Epithelial cell of esophagus (primary cell): ENCODE measurements around the gene CCR6.

Source experiments
- DNase-seq: peaks from one replicate; pipeline ENCODE4 v3.0.0; 2010; ENCODE audit warnings: low read depth
- H3K4me3 ChIP-seq: 2 replicates; pipeline ENCODE4 v1.5.1; 2011; ENCODE audit warnings: mild to moderate bottlenecking, low read length, control low read depth
- TF ChIP-seq, protein P1 (sequence below): IDR thresholded peaks from 2 replicates; pipeline ENCODE4 v1.5.1; 2011; ENCODE audit warnings: low read depth, mild to moderate bottlenecking, low read length, control low read depth, inconsistent platforms; ENCODE audit not compliant: insufficient read depth; ENCODE audit errors: missing control alignments

Gene CCR6

GRCh38 chr6:167107787-167108186 is 15.1 kb upstream of the CCR6 start:
- TF ChIP-seq, protein P1, sequence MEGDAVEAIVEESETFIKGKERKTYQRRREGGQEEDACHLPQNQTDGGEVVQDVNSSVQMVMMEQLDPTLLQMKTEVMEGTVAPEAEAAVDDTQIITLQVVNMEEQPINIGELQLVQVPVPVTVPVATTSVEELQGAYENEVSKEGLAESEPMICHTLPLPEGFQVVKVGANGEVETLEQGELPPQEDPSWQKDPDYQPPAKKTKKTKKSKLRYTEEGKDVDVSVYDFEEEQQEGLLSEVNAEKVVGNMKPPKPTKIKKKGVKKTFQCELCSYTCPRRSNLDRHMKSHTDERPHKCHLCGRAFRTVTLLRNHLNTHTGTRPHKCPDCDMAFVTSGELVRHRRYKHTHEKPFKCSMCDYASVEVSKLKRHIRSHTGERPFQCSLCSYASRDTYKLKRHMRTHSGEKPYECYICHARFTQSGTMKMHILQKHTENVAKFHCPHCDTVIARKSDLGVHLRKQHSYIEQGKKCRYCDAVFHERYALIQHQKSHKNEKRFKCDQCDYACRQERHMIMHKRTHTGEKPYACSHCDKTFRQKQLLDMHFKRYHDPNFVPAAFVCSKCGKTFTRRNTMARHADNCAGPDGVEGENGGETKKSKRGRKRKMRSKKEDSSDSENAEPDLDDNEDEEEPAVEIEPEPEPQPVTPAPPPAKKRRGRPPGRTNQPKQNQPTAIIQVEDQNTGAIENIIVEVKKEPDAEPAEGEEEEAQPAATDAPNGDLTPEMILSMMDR = no peak
- no peak overlapping the region for H3K4me3 ChIP-seq
- DNase-seq = no peak

DNA sequence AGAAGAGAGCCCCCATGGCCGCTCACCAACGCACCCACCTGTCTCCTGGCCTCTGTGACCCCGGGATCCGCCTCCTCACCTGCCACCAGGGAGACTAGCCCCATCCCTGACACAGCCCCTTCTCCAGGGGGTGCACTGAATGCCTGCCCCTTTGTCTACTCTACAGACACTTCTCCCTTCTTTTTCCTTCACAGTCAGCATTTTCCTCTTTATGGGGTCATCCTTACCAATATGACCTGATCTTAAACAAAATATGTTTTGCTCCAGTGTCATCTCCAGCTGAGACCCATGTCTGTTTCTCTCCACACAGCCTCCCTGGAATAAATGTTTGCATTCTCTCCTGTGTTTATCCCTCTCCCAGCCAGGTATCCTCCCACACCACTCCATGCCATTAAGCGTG is 14.6 kb upstream of the CCR6 start:
- no peak overlapping the region for H3K4me3 ChIP-seq
- TF ChIP-seq, protein P1 = no peak
- no peak for DNase-seq

DNA sequence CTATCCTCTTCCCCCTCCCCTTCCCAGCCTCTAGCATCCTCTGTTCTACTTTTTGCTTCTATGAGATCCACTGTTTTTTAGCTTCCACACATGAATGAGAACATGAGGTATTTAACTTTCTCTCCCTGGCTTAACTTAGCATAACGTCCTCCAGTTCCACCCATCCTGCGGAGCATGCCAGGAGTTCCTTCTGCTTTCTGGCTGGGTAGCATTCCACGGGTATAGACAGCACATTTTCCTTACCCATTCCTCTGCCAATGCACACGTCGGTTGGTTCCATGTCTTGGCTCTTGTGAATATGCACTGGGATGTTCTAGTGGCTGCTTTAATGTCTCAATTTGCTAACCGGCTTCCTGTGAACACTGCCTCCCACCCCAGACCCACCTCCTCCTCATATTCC is 13.2 kb upstream of the CCR6 start:
- TF ChIP-seq, protein P1 = no peak
- H3K4me3 ChIP-seq = no peak overlapping the region
- no peak for DNase-seq

DNA sequence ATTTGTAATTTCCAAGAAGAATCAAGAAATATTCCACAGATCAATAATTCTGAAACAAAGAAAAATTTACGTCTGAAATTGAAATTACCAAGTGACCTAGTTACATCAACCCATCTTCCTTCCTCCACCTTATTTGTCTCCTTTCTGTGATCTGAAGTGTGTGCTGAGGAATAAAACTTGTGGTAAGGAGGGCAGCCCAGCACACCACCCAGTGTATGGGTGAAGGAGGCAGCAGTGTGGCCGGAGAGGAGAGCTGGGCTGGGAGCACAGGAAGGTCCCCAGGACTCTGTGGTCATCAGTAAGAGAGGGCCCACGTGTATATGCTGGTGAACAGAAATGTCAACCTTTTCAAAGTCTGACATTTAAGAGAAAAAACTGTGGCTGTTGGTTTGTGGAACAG is 11.3 kb upstream of the CCR6 start:
- TF ChIP-seq, protein P1 = no peak
- no peak overlapping the region for H3K4me3 ChIP-seq
- DNase-seq = no peak

- TF ChIP-seq, protein P1 = no peak
- no peak for DNase-seq
- no peak overlapping the region for H3K4me3 ChIP-seq
Measured at GRCh38 chr6:167112421-167112820, 10.5 kb upstream of the CCR6 start.

DNA sequence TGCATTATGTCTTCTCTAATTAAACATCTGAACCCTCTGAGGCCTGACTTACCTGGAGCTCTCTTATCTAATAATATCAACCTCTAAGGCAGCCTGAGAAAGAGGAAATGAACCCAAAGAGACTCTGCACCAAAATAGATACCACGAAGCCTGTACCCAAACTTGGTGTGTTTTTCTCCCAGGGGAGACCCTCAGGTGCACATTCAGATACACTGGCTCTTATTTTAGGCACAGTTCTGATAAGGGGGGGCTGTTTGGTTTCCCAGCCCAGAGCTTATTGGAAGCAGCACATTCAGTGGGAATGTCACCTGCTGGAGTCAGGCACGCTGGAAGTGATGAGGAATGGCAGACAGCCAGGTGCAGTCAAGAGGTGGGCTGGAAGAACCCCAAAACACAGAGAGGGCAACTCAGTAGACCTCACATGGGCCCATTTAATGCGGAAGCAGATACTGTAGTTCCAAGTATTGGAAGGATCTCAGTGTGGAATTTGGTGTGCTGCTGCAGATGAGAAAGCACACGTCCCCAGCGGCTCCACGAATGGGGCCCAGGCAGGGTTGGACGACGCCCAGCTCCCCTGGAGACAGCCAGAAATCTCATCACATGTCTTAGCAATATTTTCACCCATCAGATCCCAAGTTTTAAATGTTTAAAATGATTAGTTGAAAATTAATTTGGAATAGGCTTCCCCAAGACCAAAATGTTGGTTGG is 9.7 kb upstream of the CCR6 start:
- no peak overlapping the region for H3K4me3 ChIP-seq
- no peak for DNase-seq
- TF ChIP-seq, protein P1 = no peak

DNA sequence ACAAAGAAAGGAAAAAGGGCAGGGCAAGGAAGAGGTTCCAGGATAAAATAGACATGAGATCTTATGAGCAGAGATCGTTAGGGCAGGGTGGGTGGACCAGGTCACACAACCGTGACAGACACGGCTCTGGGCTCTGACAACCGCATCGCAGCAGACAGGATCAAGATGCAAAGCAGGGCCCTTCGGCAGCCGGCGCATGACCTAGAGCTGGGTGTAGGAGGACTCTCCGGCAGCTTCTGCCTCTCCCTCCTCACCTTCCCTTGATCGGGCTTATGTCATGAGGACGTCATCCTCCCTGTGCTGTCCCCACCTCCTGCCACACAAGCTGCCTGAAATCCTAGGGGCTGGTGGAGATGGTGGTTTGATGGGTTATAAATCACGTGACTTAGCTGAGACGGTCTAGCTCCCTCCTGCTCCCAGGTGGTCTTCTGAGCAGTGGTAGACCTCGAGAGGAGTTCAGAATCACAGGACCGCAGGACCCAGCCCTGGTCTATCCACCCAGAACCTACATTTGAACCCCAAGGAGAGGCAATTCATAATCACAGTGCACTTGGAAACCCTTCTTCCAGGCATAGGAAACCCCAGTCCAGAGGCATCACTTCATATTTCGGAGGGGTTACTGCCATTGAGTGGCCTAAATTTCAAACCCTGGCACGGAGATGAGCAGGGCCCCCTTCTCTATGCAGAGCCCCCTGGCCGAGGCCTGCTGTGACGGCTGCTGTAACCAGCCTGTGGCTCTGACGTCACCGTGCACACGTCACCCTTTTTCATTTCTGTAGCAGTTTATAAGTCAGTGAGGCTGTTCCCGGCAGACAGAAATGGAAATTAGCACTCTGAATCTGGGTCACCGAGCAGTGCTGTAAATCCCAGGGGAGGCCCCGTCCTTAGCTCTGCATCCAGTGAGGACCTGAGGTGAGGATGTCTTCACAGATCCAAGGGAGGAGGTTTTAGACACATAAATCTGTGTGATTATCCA is 8.7 kb upstream of the CCR6 start:
- no peak overlapping the region for H3K4me3 ChIP-seq
- TF ChIP-seq, protein P1 = no peak
- DNase-seq = no peak
